Brain microvascular endothelial cell (primary cell): ENCODE results near the gene SREBF1.

Experiments used
- DNase-seq: peaks from one replicate; pipeline ENCODE4 v3.0.0-alpha.2; 2020
- H3K27ac ChIP-seq: fragments of 250-450 bp; sonication (Bioruptor Pico); 2 replicates; pipeline ENCODE4 v1.5.1; 2020; ENCODE audit warnings: mild to moderate bottlenecking, moderate library complexity
- H3K27me3 ChIP-seq: fragments of 250-450 bp; sonication (Bioruptor Pico); replicated peaks from 2 replicates; pipeline ENCODE4 v1.5.1; 2020; ENCODE audit warnings: mild to moderate bottlenecking
- H3K36me3 ChIP-seq: fragments of 250-450 bp; sonication (Bioruptor Pico); replicated peaks from 2 replicates; pipeline ENCODE4 v1.5.1; 2020; ENCODE audit warnings: mild to moderate bottlenecking
- H3K4me3 ChIP-seq: 2 replicates; pipeline ENCODE4 v1.5.1; 2011; ENCODE audit warnings: low read depth, mild to moderate bottlenecking, control low read depth, low read length, moderate library complexity
- CTCF ChIP-seq: IDR thresholded peaks from 2 replicates; pipeline ENCODE4 v1.5.1; 2011; ENCODE audit warnings: low read depth, mild to moderate bottlenecking, moderate library complexity, low read length, control low read depth, inconsistent platforms; ENCODE audit errors: missing control alignments
- in situ Hi-C: cut with HindIII; loops from 2 replicates; pipeline ENCODE4 v1.10.0; 2017; ENCODE audit warnings: low sequenced_read_pairs, low pct_ligation_motif_present

The SREBF1 gene

GRCh38 chr17:17815436-17816200 lies 21.2 kb downstream of the SREBF1 start:
- no peak for DNase-seq
- Histone ChIP-seq H3K27me3 (no peaks in the 10 kb centered on the region), H3K4me3 (no peak overlapping the region), H3K27ac (no peak overlapping the region), H3K36me3 (peaks cover 74% of the 10 kb centered on the region)
- TF ChIP-seq CTCF, result no peak
- in situ Hi-C loops, result no loop called here

- in situ Hi-C loops, result no loop called here
- no peak for TF ChIP-seq CTCF
- Histone ChIP-seq H3K27ac (no peak overlapping the region), H3K36me3 (peaks cover 74% of the 10 kb centered on the region), H3K27me3 (no peaks in the 10 kb centered on the region), H3K4me3 (no peak overlapping the region)
- no peak for DNase-seq
Measured at GRCh38 chr17:17815062-17815406, 21.8 kb downstream of the SREBF1 start.

GRCh38 chr17:17814162-17815061 lies 22.4 kb downstream of the SREBF1 start:
- DNase-seq, result no peak
- in situ Hi-C loops, result no loop called here
- Histone ChIP-seq H3K27me3 (no peaks in the 10 kb centered on the region), H3K36me3 (peaks cover 72% of the 10 kb centered on the region), H3K4me3 (no peak overlapping the region), H3K27ac (no peak overlapping the region)
- no peak for TF ChIP-seq CTCF

GRCh38 chr17:17813725-17814095 lies 23.1 kb downstream of the SREBF1 start:
- Histone ChIP-seq H3K36me3 (peaks cover 65% of the 10 kb centered on the region), H3K27ac (no peak overlapping the region), H3K27me3 (no peaks in the 10 kb centered on the region), H3K4me3 (no peak overlapping the region)
- DNase-seq, result no peak
- no peak for TF ChIP-seq CTCF
- in situ Hi-C loops, result no loop called here

- DNase-seq, result no peak
- no peak for TF ChIP-seq CTCF
- in situ Hi-C loops, result no loop called here
- no peak overlapping the region for H3K4me3 ChIP-seq
- peaks cover 63% of the 10 kb centered on the region for H3K36me3 ChIP-seq
- no peaks in the 10 kb centered on the region for H3K27me3 ChIP-seq
- no peak overlapping the region for H3K27ac ChIP-seq
Measured at GRCh38 chr17:17813055-17813724, 23.6 kb downstream of the SREBF1 start.
